Measurements from ENCODE around the gene OPCML. TPM values are rescaled to one million over a fixed set of nuclear protein-coding genes. Genes with fewer than 3 reads are reported as not detected.

Gene OPCML
- total RNA-seq, 1 experiment from 2014 or later: 0.94 TPM

DNA sequence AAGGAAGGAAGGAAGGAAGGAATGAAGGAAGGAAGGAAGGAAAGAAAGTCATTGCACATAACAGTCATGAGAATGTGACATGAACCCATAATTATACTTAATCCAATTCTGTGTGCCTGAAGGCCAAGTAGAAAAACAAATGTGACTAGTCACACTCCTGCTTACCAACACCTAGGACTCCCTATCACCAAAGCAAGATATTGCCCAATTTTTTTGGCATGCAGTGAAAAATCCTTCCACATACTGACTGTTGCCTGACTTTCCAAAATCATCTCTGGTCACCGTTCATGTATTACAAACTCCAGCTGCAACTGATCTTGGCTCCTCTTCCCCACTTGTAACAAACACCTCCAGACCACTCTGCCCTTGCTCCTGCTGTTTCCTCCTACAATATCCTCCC is 516.8 kb downstream of the OPCML start:
- no peak overlapping the region for H2BK120ac ChIP-seq (ENCODE audit: low read depth, low read length, poor library complexity, severe bottlenecking)
- H2BK15ac ChIP-seq (ENCODE audit: low read depth, low read length): no peak overlapping the region
- no CpG with 5 or more reads among the region's 1 CpG for WGBS (ENCODE audit: extremely low coverage, insufficient read length, low lambda C conversion rate)
- no peaks in the 10 kb centered on the region for H3K79me1 ChIP-seq (ENCODE audit: insufficient read depth, low read depth, low read length, poor library complexity, severe bottlenecking)
- no peak overlapping the region for H3K27ac Mint-ChIP-seq
- no peak overlapping the region for H2BK20ac ChIP-seq (ENCODE audit: low read depth, low read length, poor library complexity, severe bottlenecking)
- no peaks in the 10 kb centered on the region for H3K36me3 Mint-ChIP-seq (ENCODE audit: insufficient read depth in 1 of 3, low read depth in 3 of 3)
- no peaks in the 10 kb centered on the region for H3K23me2 ChIP-seq (ENCODE audit: insufficient read length, low read depth, low read length, poor library complexity, severe bottlenecking)
- H3K4me2 ChIP-seq (ENCODE audit: insufficient read depth, insufficient read length, low read length): no peak overlapping the region
- H3K4me1 Mint-ChIP-seq: peaks cover 16 to 19% of the 10 kb centered on the region in 2 experiments
- no peaks in the 10 kb centered on the region; a peak in 1 of 5 replicates for H3K9me3 Mint-ChIP-seq
- H3K56ac ChIP-seq (ENCODE audit: insufficient read length, low read depth, low read length): no peak overlapping the region
- H3K27me3 Mint-ChIP-seq (ENCODE audit: low read depth): peaks cover 10% of the 10 kb centered on the region
- TF ChIP-seq, protein P1, sequence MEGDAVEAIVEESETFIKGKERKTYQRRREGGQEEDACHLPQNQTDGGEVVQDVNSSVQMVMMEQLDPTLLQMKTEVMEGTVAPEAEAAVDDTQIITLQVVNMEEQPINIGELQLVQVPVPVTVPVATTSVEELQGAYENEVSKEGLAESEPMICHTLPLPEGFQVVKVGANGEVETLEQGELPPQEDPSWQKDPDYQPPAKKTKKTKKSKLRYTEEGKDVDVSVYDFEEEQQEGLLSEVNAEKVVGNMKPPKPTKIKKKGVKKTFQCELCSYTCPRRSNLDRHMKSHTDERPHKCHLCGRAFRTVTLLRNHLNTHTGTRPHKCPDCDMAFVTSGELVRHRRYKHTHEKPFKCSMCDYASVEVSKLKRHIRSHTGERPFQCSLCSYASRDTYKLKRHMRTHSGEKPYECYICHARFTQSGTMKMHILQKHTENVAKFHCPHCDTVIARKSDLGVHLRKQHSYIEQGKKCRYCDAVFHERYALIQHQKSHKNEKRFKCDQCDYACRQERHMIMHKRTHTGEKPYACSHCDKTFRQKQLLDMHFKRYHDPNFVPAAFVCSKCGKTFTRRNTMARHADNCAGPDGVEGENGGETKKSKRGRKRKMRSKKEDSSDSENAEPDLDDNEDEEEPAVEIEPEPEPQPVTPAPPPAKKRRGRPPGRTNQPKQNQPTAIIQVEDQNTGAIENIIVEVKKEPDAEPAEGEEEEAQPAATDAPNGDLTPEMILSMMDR (conservative IDR thresholded peaks at IDR 0.05): no peak
- no peaks in the 10 kb centered on the region; the same call in 1 of the 2 replicates for H3K27me3 ChIP-seq (ENCODE audit: insufficient read depth, low read length)
- no peak overlapping the region for H3K4me3 Mint-ChIP-seq
- no peak overlapping the region for H2BK5ac ChIP-seq (ENCODE audit: insufficient read length, low read length)
- no peak overlapping the region for H4K8ac ChIP-seq (replicated peaks; ENCODE audit: insufficient read length, low read depth, low read length)
- DNase-seq: no peak
- no peaks in the 10 kb centered on the region for H3K79me2 ChIP-seq (ENCODE audit: insufficient read depth, low read length)
- H2AK5ac ChIP-seq (ENCODE audit: insufficient read length, low read length): no peak overlapping the region
- H2AFZ ChIP-seq (ENCODE audit: low read length): no peak overlapping the region
- H4K91ac ChIP-seq (ENCODE audit: insufficient read length, low read depth, low read length): no peak overlapping the region
- H4K20me1 ChIP-seq (ENCODE audit: control insufficient read depth, insufficient read depth, insufficient read length): no peaks in the 10 kb centered on the region
- H3K23ac ChIP-seq (ENCODE audit: insufficient read length, low read depth, low read length): no peak overlapping the region
- no peak overlapping the region for H3K18ac ChIP-seq (ENCODE audit: insufficient read length, low read depth, low read length)
- H3K27ac ChIP-seq (ENCODE audit: insufficient read length, low read depth, low read length): no peak overlapping the region
- no peak overlapping the region for H3K9ac ChIP-seq (ENCODE audit: extremely low read depth, insufficient read length, low read length)
- no peak overlapping the region for H3T11ph ChIP-seq (ENCODE audit: low read length)
- no peak overlapping the region for H2BK12ac ChIP-seq (ENCODE audit: insufficient read length, low read depth, low read length)
- no peak overlapping the region for H4K5ac ChIP-seq (ENCODE audit: insufficient read length, low read depth, low read length)
- H3K4ac ChIP-seq (ENCODE audit: low read depth, low read length): no peak overlapping the region
- H3K4me1 ChIP-seq (ENCODE audit: insufficient read depth, low read length): peaks cover 3% of the 10 kb centered on the region; the same call in 1 of the 2 replicates
- H3K9me3 ChIP-seq (ENCODE audit: control insufficient read depth, low read depth, low read length): no peaks in the 10 kb centered on the region
- no peak overlapping the region for H3K14ac ChIP-seq (ENCODE audit: insufficient read depth, low read length)

All from H9 (cell line).